Measurements from ENCODE around the gene MDFIC.

The MDFIC gene

DNA sequence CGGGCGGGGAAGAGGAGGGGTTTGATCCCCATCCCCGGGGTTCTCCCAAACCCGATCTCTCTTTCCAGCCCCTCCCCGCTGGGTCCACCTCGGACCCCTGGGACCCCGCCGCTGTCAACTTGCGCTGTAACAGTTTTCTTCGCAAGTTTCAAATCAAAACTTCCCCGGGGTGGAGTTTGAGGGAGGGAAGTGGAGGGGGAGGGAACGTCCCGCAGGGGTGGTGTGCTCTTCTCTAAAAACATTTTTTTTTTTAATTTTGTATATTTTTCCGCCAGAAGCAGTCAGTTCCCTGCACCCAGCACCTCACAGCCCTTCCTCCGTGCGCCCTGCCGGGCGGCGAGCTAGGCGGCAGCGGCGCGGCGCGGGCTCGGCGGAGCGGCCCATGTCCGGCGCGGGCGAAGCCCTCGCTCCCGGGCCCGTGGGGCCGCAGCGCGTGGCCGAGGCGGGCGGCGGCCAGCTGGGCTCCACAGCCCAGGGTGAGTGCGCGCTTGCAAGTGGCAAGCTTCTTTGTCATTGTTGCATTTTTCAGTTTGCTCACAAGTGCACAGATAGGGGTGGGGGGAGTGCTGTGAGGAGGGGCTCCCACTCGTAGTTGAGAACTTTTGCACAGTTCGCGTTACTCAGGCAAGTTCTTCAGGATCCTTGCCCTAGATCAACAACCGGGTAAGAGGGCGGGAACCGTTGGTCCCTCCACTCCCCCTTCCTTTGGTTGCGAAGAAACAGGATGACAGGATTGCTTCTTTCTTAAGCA lies 933 bp downstream of the MDFIC start:
- H3K9ac ChIP-seq (ENCODE audit: insufficient read length) = peak overlapping the region; percentile 70
- 0 out of 2 replicates have a peak overlapping the region, but pooled peaks have one; percentile 22 for H3K27ac ChIP-seq
- H3K36me3 ChIP-seq (ENCODE audit: insufficient read depth, low read length) = no peaks in the 10 kb centered on the region; the same call in 1 of the 2 replicates

DNA sequence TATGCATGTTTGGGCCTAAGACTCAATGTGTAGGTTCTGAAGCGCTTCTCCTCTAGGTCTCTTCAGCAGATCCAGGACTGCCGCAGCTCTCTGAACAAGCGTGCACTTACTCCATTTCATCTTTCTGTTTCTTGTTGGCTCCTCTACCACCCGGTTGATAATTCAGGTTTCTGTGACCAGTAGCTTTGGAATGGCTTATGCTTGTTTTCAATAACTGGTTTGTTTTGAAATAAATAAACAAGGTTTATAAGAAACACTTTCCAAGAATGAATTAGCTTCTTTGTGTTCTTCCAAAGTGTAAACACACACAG lies 1.5 kb downstream of the MDFIC start:
- no peaks in the 10 kb centered on the region for H3K9me3 ChIP-seq (ENCODE audit: low read depth, low read length)
- DNase-seq (ENCODE audit: low read depth, low spot score) = no peak
- H3K4me3 ChIP-seq = peak overlapping the region; percentile 89
- H3K27ac ChIP-seq = peak overlapping the region; percentile 22; the same call in 1 of the 2 replicates
- no peaks in the 10 kb centered on the region; the same call in 1 of the 2 replicates for H3K36me3 ChIP-seq (ENCODE audit: insufficient read depth, low read length)
- H3K9ac ChIP-seq (ENCODE audit: insufficient read length) = peak overlapping the region; percentile 70
- no peak for TF ChIP-seq POLR2AphosphoS5 (IDR thresholded peaks at IDR 0.05; ENCODE audit: borderline replicate concordance, low read depth, low read length)
- no peak for TF ChIP-seq EZH2 (IDR thresholded peaks at IDR 0.05)
- TF ChIP-seq FOXP2 (optimal IDR thresholded peaks at IDR 0.05; ENCODE audit: control extremely low read depth, extremely low read length, insufficient read depth) = no peak

More for the DNA sequence above, 933 bp downstream of the MDFIC start:
- TF ChIP-seq FOXP2 (optimal IDR thresholded peaks at IDR 0.05; ENCODE audit: control extremely low read depth, extremely low read length, insufficient read depth) = no peak
- peak; percentile 53; the same call in 1 of the 2 replicates for TF ChIP-seq POLR2AphosphoS5 (IDR thresholded peaks at IDR 0.05; ENCODE audit: borderline replicate concordance, low read depth, low read length)
- Histone ChIP-seq H3K9me3 (ENCODE audit: low read depth, low read length) (no peaks in the 10 kb centered on the region), H3K4me3 (peak overlapping the region; percentile 89)
- no peak for DNase-seq (ENCODE audit: low read depth, low spot score)

- Histone ChIP-seq H3K9ac (ENCODE audit: insufficient read length) (peak overlapping the region; percentile 70), H3K36me3 (ENCODE audit: insufficient read depth, low read length) (no peaks in the 10 kb centered on the region; the same call in 1 of the 2 replicates), H3K27ac (peak overlapping the region; percentile 22; the same call in 1 of the 2 replicates), H3K9me3 (ENCODE audit: low read depth, low read length) (no peaks in the 10 kb centered on the region), H3K4me3 (peak overlapping the region; percentile 89)
- DNase-seq (ENCODE audit: low read depth, low spot score) = no peak
- TF ChIP-seq POLR2AphosphoS5 (IDR thresholded peaks at IDR 0.05; ENCODE audit: borderline replicate concordance, low read depth, low read length) (no peak), FOXP2 (optimal IDR thresholded peaks at IDR 0.05; ENCODE audit: control extremely low read depth, extremely low read length, insufficient read depth) (no peak), EZH2 (IDR thresholded peaks at IDR 0.05) (no peak)
Measured at GRCh38 chr7:114924038-114924712, 2.3 kb downstream of the MDFIC start.

DNA sequence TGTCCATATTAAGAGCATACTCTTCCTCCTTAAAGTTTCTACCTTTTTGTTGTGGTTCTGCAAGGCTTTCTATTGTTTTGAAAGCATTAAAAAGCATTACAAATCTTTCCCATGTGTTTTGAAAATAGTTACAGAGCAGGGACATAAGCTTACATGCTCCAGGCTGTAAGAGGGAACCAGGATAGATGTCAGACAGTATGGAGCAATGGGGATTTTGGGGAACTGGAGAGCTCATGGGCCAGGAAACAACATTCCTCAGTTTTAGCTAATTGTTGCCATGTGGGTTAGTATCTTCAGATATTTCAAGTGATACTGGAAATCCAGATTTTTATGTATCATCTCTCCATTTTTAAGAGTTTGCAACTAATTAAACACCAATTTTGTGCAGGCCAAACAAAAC lies 3.5 kb downstream of the MDFIC start:
- Histone ChIP-seq H3K9ac (ENCODE audit: insufficient read length) (no peak overlapping the region), H3K4me3 (peak overlapping the region; percentile 48), H3K27ac (peak overlapping the region; percentile 8; the same call in 1 of the 2 replicates), H3K9me3 (ENCODE audit: low read depth, low read length) (no peaks in the 10 kb centered on the region), H3K36me3 (ENCODE audit: insufficient read depth, low read length) (no peaks in the 10 kb centered on the region; the same call in 1 of the 2 replicates)
- TF ChIP-seq EZH2 (IDR thresholded peaks at IDR 0.05) = no peak
- TF ChIP-seq FOXP2 (optimal IDR thresholded peaks at IDR 0.05; ENCODE audit: control extremely low read depth, extremely low read length, insufficient read depth) = no peak
- no peak for DNase-seq (ENCODE audit: low read depth, low spot score)

GRCh38 chr7:114928060-114928459 lies 6.2 kb downstream of the MDFIC start:
- Histone ChIP-seq H3K4me3 (peak overlapping the region; percentile 35; the same call in 1 of the 2 replicates), H3K36me3 (ENCODE audit: insufficient read depth, low read length) (no peaks in the 10 kb centered on the region; the same call in 1 of the 2 replicates), H3K9me3 (ENCODE audit: low read depth, low read length) (no peaks in the 10 kb centered on the region), H3K9ac (ENCODE audit: insufficient read length) (peak overlapping the region; percentile 12), H3K27ac (peak overlapping the region; percentile 77)
- TF ChIP-seq POLR2AphosphoS5 (IDR thresholded peaks at IDR 0.05; ENCODE audit: borderline replicate concordance, low read depth, low read length) (0 out of 2 replicates have a peak, but pooled peaks have one; percentile 17), FOXP2 (optimal IDR thresholded peaks at IDR 0.05; ENCODE audit: control extremely low read depth, extremely low read length, insufficient read depth) (no peak)
- DNase-seq (ENCODE audit: low read depth, low spot score) = no peak

- Histone ChIP-seq H3K9me3 (ENCODE audit: low read depth, low read length) (no peaks in the 10 kb centered on the region), H3K27ac (peak overlapping the region; percentile 95; the same call in 1 of the 2 replicates), H3K36me3 (ENCODE audit: insufficient read depth, low read length) (no peaks in the 10 kb centered on the region; the same call in 1 of the 2 replicates), H3K9ac (ENCODE audit: insufficient read length) (no peak overlapping the region), H3K4me3 (no peak overlapping the region)
- TF ChIP-seq EZH2 (IDR thresholded peaks at IDR 0.05) (no peak), POLR2AphosphoS5 (IDR thresholded peaks at IDR 0.05; ENCODE audit: borderline replicate concordance, low read depth, low read length) (no peak), FOXP2 (optimal IDR thresholded peaks at IDR 0.05; ENCODE audit: control extremely low read depth, extremely low read length, insufficient read depth) (no peak)
- no peak for DNase-seq (ENCODE audit: low read depth, low spot score)
Measured at GRCh38 chr7:114929570-114929969, 7.7 kb downstream of the MDFIC start.

- peak overlapping the region; percentile 64 for H3K4me3 ChIP-seq
- no peak for TF ChIP-seq FOXP2 (optimal IDR thresholded peaks at IDR 0.05; ENCODE audit: control extremely low read depth, extremely low read length, insufficient read depth)
- peak; percentile 50; the same call in 1 of the 2 replicates for TF ChIP-seq POLR2AphosphoS5 (IDR thresholded peaks at IDR 0.05; ENCODE audit: borderline replicate concordance, low read depth, low read length)
- H3K27ac ChIP-seq = peak overlapping the region; percentile 95
- no peak overlapping the region for H3K9ac ChIP-seq (ENCODE audit: insufficient read length)
- H3K9me3 ChIP-seq (ENCODE audit: low read depth, low read length) = no peaks in the 10 kb centered on the region
- H3K36me3 ChIP-seq (ENCODE audit: insufficient read depth, low read length) = no peaks in the 10 kb centered on the region; the same call in 1 of the 2 replicates
- DNase-seq (ENCODE audit: low read depth, low spot score) = no peak
Measured at GRCh38 chr7:114930107-114930661, 8.3 kb downstream of the MDFIC start.

Data from SK-N-MC (cell line).